ENCODE data around the gene OSBP2.
"Not testable (repeated sequence)": the region's sequence is repeated elsewhere in the genome, so short reads cannot be mapped to it uniquely, and the experiment has no call there.

The OSBP2 gene

DNA sequence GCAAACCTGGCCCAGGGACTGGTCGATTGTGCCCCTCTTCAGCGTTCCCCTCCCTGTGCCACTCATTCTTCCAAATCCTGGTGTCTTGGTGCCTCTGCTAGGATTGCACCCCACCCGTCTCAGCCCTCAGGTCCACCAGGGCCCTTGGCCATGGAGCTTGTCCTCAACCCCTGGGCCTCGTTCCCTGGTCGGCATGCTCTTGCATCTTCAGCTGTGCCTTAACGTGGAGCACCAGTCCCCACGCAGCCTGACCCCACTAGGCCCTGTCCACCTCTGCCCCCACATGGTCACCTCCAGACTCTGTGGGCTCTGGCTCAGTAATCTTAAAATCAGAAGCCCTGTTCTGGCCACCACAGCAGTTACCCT lies 61.1 kb downstream of the OSBP2 start:
- DNase-seq (ENCODE audit: low read depth in 1 of 2, low spot score in 1 of 2) = no peak

DNA sequence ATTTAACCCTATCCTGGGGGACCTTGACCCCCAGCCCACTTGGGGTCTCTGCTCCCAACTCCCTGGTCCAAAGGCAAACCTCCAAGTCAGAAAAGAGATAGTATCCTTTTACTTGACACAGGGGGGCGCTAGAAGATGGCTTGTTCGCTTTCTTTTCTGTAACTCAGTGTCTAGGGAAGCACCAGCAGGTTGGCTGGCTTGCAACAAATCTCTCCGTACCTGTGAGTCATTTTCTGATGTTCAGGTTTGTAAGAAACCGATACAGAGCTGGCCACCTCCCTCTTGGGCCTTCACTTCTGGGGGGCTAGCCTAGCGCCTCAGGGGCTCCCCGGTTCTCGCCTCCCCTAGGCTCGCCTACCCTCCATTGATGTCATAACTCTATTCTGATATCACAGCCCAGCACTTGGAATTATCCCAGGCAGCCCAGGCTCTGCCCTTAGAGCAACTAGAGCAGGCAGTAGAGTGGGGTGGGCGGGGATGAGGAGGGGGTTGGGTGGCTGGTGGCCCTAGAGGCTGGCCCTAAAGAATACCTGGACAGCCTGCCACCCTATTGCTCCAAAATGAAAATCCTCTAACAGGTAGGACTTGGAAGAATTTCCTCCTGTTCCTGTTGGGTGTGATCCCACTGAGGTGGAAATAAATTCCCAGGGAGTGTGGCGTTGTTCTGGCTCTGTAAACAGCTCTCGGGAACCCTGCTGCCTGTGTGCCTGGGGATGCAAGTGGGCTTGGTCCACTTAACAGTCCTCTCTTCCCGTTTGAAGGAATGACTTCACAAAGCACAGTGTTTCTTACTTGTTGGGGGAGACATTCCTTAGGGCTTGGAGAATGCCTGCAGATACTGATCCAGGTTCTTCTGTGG lies 69.4 kb downstream of the OSBP2 start:
- no peak for DNase-seq (ENCODE audit: low read depth in 1 of 2, low spot score in 1 of 2)

DNA sequence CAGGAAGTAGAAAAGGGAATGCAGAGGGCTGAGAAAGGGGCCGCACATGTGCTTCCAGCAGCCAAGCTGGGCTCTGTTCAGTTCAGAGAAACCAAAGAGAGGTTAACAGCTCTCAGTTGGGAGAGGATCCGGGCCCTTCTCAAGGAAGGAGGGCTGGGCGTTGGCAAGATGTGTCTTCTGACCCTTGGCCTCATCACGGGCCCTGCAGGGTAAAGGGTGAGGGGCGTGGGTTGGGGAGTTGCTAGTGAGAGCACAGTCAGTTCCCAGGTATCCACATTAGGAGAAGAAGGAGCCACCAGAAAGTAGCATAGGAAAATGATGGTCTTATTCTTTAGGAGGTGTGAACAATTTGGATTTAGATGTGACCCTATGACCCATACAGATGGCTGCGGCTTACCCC lies 73.0 kb downstream of the OSBP2 start:
- no peak for DNase-seq (ENCODE audit: low read depth in 1 of 2, low spot score in 1 of 2)

DNA sequence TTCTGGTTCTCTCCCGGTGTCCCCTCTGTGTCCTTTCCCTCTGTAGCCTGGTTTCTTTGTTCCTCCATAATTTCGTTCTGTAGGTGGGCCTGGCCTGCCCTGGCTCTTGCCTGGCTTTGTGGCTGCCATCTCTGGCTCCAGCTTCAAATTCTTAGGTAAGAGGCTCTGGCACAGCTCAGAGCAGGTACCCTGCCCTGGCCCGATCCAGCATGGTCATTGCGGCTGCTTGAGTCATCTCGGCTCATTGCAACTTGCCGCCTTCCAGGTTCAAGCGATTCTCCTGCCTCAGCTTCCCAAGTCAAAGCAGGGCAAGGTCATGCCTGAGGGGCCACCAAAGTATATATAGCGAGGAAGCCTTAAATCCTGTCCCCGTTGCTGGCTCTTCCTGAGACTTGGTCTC lies 76.0 kb downstream of the OSBP2 start:
- DNase-seq (ENCODE audit: low read depth in 1 of 2, low spot score in 1 of 2) = no peak

DNA sequence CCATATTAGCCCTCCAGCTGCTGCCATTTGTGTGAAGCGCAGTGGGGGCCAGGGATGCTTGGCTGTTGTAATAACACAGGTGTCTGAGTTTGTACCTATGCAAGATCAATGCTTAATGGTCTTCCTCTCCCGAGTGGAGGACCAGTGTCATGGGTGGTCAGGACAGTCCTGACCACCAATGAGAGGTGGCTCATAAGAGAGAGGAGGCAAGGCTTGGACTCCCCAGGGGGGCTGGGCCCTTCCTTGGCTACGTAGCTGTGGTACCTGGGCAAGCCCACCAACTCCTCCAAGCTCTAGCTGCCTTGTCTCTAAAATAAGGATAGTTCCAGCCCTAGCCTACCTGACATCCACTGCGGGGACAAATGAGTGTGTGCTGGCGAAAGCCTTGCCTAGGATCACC lies 79.2 kb downstream of the OSBP2 start:
- DNase-seq (ENCODE audit: low read depth in 1 of 2, low spot score in 1 of 2) = no peak

DNA sequence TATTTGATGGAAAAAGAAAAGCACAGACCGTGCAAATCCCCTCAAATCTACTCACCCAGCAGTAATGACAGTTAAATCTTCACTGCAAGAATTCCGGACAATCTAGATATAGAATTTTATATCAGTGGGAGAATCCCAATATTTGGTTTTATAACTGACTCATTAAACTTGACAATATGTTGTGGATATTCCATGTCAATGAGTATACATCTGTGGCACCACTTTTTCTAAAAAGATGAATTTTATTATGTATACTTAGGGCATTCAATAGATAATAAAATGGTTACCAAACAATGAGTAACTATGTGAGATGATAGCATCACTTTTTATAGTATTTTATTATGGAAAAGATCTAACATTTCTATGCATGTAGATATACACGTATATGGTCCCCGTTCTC lies 79.9 kb downstream of the OSBP2 start:
- no peak for DNase-seq (ENCODE audit: low read depth in 1 of 2, low spot score in 1 of 2)

DNA sequence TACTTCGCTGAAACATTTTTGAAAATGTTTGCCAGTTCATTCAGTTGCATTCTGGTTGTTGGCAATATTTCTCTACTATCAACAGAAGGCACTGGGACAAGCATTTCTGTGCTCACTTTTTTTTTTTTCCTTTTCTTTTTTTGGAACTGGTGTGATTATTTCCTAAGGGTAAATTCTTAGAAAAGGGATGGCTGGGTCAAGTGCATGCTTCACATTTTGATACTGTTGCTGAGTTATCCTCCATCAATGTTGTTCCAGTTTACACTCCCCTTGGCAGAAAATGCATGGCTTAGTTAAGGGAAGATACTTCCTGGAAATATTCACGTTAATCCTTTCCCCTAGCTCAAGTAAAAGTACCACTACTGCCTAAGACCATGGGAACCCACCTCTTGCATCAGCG lies 81.8 kb downstream of the OSBP2 start:
- DNase-seq (ENCODE audit: low read depth in 1 of 2, low spot score in 1 of 2) = no peak

DNA sequence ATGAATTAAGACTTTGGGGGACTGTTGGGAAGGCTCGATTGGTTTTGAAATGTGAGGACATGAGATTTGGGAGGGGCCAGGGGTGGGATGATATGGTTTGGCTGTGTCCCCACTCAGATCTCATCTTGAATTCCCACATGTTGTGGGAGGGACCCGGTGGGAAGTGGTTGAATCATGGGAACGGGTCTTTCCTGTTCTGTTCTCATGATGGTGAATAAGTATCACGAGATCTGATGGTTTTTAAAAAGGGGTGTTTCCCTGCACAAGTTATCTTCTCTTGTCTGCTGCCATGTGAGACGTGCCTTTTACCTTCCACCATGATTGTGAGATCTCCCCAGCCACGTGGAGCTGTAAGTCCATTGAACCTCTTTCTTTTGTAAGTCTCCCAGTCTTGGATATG lies 82.5 kb downstream of the OSBP2 start:
- not testable (repeated sequence) for DNase-seq (ENCODE audit: low read depth in 1 of 2, low spot score in 1 of 2)

DNA sequence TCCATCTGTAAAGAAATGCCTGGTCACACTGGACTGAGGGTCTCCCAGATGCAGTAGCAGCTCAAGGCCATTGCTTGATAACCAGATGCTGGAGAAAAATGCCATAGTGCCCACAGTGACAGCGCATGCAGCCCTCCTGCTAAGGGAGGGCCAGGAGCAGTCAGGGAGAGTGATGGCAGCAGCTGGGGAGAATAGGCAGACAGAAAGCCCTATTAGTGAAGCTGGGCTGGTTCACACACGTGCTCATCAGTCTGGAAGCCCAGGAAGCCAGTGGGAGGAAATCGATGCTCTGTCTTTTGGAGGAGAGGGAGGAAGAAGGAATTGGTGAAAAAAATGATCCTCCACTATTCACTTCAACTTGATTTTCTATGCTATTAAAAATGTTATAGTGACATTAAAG lies 82.9 kb downstream of the OSBP2 start:
- no peak for DNase-seq (ENCODE audit: low read depth in 1 of 2, low spot score in 1 of 2)

DNA sequence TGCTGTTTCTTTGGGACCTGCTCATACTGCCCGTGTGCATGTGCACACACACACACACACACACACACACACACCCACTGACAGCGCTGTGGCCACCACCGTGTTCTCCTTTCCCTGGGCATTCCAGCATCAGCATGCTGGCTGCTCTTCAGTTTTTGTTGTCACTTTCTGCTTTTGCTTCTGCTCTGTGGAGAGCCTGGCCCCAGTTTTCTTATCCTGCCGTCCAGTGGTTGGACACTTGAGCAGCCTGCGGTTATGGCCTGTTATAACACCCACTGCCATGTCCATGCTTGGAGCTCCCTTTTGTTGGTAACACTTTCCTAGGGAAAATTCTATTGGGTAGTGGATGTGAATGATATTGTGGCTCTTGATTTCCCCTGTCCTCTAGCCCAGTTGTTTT lies 83.6 kb downstream of the OSBP2 start:
- DNase-seq (ENCODE audit: low read depth in 1 of 2, low spot score in 1 of 2) = no peak

DNA sequence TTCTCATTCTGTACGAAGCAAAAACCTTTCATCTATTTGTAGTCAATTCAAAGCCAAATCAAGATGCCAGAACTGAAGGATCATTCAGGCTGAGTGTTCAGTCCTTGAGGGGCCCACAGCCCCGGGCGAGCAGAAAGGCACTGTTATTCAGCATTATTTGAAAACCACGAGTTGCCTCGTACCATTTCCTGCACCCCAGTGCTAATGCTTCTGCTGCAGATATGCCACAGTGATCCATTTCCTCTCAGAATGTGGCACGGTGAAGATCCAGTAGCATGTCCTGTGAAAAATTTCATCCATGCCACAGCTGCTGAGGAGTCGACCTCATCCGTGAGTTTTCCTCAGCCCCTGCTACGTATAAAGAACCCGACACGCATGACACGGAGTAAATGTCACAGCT lies 85.4 kb downstream of the OSBP2 start:
- DNase-seq (ENCODE audit: low read depth in 1 of 2, low spot score in 1 of 2) = no peak

DNA sequence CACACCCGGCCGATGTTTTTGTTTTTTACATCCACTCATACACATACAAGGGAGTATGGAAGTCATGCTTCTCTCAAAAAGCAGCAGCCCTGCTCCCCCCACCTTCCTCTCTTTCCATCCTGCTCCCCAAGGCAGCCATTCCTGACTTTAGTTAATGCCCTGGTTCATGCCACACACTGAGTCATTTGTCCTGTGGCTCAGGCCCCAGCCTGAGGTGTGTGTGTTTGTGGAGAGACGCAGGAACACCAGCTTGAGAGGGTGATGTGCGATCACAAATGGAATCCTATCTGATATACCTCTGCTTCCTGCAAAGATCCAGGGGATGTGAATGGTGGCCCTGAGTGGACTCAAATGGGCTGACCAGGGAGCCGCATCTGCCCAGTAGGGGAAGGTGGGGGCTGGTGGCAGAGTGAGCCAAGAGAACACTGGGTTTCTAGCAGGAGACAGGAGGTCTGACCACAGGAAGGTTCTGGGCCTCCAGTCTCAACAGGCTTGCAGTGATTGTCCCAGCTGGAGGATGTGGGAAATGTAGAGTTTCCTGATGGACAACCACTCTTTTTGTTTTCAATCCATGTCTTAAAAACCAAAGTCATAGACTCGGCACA lies 86.7 kb downstream of the OSBP2 start:
- no peak for DNase-seq (ENCODE audit: low read depth in 1 of 2, low spot score in 1 of 2)

DNA sequence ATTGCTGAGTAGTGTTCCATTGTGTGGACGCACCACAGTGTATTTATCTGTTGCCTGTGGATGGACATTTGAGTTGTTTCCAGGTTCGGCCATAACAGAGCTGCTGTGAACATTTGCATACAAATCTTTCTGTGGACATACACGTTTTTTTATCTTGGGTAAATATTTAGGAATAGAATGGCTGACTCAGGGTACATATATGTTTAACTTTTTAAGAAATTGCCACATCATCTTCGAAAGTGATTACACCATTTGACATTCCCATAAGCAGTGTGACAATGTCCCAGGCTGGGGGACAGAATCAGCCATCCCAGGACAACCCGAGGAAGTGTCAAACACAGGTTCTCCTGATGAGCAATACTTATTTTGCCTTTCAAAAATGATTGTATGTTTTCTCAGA lies 87.9 kb downstream of the OSBP2 start:
- DNase-seq (ENCODE audit: low read depth in 1 of 2, low spot score in 1 of 2) = no peak

DNA sequence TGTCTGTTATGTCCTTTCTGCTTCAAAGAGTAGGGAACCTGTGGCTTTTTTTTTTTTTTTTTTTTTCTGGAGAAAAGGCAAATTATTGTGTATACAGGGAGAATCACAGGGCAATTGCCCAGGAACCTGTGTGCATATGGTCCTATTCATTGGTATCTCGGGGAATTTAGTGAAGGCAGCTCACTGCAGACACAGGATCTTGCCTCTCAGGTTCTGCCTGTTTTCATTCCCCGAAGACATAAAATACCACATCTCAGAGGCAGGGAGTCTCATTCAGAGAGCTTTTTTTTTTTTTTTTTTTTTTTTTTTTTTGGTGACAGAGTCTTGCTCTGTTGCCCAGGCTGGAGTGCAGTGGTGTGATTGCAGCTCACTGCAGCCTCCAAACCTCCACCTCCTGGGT lies 88.3 kb downstream of the OSBP2 start:
- no peak for DNase-seq (ENCODE audit: low read depth in 1 of 2, low spot score in 1 of 2)

DNA sequence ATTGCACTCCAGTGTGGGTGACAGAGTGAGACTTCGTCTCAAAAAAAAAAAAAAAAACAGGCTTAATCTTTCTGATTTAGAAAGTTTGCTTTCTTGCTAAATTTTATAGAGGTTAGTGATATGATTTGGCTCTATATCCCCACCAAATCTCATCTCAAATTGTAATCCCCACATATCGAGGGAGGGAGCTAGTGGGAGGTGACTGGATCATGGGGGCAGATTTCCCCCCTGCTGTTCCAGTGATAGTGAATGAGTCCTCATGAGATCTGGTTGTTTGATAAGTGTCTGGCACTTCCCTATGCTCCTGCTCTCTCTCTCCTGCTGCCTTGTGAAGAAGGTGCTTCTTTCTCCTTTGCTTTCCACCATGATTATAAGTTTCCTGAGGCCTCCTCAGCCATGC lies 90.9 kb downstream of the OSBP2 start:
- no peak for DNase-seq (ENCODE audit: low read depth in 1 of 2, low spot score in 1 of 2)

DNA sequence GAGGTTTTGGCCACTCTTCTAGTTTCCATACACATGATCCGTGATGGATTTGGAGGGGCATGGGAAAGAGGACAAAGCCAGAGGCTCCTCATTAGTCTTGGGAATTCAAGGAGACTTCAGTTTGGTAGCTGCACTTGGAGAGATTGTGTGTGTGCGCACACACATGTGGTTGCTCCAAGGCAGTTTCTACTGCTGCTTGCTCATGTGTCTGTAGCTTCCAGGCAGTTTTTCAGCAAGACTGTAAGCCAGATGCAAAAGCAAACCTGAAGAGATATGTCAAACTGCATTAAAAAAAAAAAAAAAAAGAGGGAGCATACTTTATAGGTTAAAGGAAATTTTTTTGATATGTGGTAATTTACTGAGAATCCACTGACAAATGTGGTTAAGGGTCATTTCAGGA lies 95.7 kb downstream of the OSBP2 start:
- no peak for DNase-seq (ENCODE audit: low read depth in 1 of 2, low spot score in 1 of 2)

DNA sequence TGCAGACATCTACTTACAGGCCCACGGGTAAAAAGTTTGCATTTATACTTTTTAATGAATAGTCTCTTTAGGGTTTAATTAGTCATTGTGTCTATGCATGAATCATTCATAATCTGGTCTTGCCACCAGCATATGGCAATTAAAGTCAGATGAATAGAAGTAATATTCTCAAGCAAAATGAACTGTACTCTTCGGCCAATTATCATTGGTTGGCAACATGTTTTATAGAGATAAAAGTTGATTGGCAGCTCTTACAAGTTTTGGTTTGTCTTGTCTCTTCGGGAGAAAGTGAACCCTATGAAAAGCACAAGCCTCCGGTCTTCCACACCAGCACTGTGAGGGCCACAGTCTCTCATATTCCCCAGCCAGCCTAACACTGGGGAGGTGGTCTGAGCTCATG lies 97.8 kb downstream of the OSBP2 start:
- no peak for DNase-seq (ENCODE audit: low read depth in 1 of 2, low spot score in 1 of 2)

DNA sequence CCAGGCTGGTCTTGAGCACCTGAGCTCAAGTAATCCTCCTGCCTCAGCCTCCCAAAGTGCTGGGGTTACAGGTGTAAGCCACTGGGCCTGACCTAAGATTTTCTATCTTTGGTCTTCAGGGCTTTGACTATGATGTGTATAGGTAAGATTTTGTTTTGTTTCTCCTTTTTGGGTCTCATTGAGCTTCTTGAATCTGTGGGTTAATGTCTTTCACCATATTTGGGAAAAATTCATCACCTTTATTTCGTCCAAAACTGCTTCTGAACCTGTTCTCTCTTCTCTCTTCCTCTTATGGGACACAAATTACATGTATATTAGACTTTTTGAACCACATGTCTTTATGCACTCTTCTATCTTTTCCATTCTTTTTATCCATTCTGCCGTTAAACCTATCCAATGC lies 100.4 kb downstream of the OSBP2 start:
- no peak for DNase-seq (ENCODE audit: low read depth in 1 of 2, low spot score in 1 of 2)

DNA sequence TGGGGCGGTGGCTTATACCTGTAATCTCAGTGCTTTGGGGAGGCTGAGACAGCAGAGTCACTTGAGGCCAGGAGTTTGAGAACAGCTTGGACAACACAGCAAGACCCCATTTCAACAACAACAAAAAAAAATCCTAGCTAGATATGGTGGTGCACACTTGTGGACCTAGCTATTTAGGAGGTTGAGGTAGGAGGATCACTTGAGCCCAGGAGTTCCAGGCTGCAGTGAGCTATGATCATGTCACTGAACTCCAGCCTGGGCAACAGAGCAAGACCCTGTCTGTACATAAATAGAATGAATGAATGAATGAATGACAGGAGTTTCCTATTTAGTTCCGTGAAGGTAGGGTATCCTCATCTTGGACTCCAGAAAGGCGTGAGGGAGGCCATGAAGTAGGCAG lies 107.0 kb downstream of the OSBP2 start:
- no peak for DNase-seq (ENCODE audit: low read depth in 1 of 2, low spot score in 1 of 2)

DNA sequence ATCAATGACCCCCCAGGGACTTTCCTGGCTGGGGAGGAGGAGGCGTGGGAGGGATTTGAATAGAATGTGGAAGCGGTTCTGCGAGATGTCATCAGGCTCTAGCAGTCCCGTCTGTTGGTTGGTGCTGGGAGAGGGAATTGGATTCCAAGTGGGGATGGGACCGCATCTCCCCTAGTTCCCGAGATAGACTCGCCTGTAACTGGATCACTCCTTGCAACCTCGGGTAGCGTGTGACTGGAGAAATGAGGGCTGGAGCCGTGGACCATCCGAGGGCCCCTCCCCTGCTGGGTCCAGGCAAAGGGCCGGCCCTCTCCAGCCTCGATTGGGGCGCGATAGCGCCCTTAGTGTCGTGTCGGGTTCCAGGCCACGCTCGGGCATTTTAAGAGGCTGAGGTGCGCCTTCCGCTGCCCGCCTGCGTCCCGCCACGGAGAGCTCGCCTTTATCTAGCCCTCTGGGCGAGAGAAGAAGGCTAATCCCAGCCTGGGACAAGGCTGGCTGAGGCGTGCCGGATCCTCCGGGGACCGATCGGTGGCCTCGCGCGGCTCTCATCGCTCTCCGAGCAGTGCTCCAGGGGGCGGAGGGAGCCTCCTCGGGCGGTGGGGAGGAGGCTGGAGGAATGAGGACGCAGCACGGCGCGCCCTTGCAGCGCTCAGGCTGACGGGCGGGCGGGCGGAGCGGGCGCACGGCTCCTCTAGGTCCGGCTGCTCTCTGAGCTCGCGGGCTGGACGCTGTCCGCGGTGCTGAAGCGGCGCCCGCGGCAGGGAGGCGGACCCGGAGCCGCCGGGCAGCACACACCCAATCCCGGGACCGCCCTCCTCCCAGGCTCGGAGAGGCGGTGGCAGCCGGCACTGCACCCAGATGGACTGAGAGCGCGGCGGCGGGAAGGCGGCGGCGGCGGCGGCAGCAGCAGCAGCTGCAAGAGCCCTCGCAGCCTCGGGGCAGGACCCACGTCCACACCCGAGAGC lies 107.8 kb downstream of the OSBP2 start:
- peak; percentile 24 to 45 for DNase-seq (ENCODE audit: low read depth in 1 of 2, low spot score in 1 of 2)

DNA sequence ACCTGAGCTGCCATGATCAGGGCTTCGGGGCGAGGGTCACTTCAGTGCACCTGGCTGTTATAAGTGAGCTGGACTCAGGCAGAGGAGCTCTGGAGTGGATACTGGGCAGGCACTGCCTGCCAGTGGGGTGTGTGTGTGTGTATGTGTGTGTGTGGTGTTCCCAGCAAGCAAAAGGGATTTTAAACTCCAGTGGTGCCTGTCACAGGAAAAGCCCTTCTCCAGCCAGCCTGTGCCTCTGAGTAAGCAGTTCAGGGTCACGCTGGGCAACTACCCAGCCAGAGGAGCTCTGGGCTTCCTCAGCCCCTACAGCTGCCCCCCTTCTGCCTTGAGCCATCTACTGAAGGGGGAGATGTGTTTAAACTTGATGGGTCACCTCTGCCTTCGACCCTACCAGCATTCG lies 109.0 kb downstream of the OSBP2 start:
- DNase-seq (ENCODE audit: low read depth in 1 of 2, low spot score in 1 of 2) = no peak

DNA sequence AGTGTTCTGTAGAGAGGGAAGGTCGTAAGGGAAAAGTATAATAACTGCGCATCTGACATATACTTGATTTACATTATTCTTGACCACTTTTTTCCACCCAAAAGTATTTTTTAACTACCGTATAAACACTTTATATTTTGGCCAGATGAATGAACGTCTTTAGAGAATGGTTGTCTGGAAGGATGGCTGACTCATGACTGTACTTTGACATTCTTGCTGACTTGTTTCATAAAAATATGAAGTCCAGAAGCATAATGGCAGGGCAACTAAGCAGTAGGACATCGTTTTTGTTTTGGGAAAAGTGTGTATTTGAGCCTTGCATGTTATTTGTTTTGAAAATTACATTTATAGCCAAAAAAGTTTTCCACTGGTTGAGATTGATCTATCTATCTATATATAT lies 110.0 kb downstream of the OSBP2 start:
- no peak for DNase-seq (ENCODE audit: low read depth in 1 of 2, low spot score in 1 of 2)

Data from stimulated activated CD4-positive, alpha-beta T cell treated with anti-CD3 and anti-CD28 coated beads, Interleukin-15, amount 100 ng/mL, for 1 hour (primary cell).